Fibroblast of lung (primary cell): Measurements from ENCODE around the gene BAIAP2. TPM values are rescaled to one million over a fixed set of nuclear protein-coding genes. Genes with fewer than 3 reads are reported as not detected.

Experiments
- DNase-seq, 2 donors: peaks; one replicate each; pipeline versions ENCODE4 v3.0.0 to v3.0.0-alpha.2; 2010; ENCODE audit warnings: low read depth in 2 of 2
- H2AFZ ChIP-seq: 2 replicates; pipeline ENCODE4 v1.5.1; 2012; ENCODE audit warnings: low read length, control low read depth, inconsistent platforms
- H3K27ac ChIP-seq: 2 replicates; pipeline ENCODE4 v1.5.1; 2011; ENCODE audit warnings: low read length, control low read depth; ENCODE audit not compliant: insufficient read depth
- H3K27me3 ChIP-seq: 2 replicates; pipeline ENCODE4 v1.5.1; 2011; ENCODE audit warnings: mild to moderate bottlenecking, low read length; ENCODE audit not compliant: control insufficient read depth, insufficient read depth
- H3K36me3 ChIP-seq: 2 replicates; pipeline ENCODE4 v1.5.1; 2011; ENCODE audit warnings: low read length; ENCODE audit not compliant: control insufficient read depth, insufficient read depth
- H3K4me1 ChIP-seq: 2 replicates; pipeline ENCODE4 v1.5.1; 2011; ENCODE audit warnings: low read length; ENCODE audit not compliant: control insufficient read depth, insufficient read depth; ENCODE audit errors: extremely low read depth
- H3K4me2 ChIP-seq: 2 replicates; pipeline ENCODE4 v1.5.1; 2011; ENCODE audit warnings: low read length, control low read depth; ENCODE audit not compliant: insufficient read depth; ENCODE audit errors: extremely low read depth
- H3K4me3 ChIP-seq, 4 experiments: fragments of 200-600 bp in 1 of 4; sonication (generic) in 1 of 4; replicated peaks in 1 of 4; 2 replicates each; pipeline ENCODE4 v1.5.1; 2011 to 2016; ENCODE audit warnings: low read length in 4 of 4, low read depth in 3 of 4, mild to moderate bottlenecking in 3 of 4, control low read depth in 2 of 4, inconsistent platforms in 1 of 4, mixed read lengths in 1 of 4; ENCODE audit not compliant: insufficient read depth in 1 of 4; ENCODE audit errors: control extremely low read depth in 1 of 4
- H3K79me2 ChIP-seq: 2 replicates; pipeline ENCODE4 v1.5.1; 2012; ENCODE audit warnings: mild to moderate bottlenecking, low read length, inconsistent platforms; ENCODE audit not compliant: control insufficient read depth, insufficient read depth
- H3K9ac ChIP-seq: 2 replicates; pipeline ENCODE4 v1.5.1; 2011; ENCODE audit warnings: mild to moderate bottlenecking, low read length, control low read depth; ENCODE audit not compliant: insufficient read depth
- H3K9me3 ChIP-seq: 2 replicates; pipeline ENCODE4 v1.5.1; 2012; ENCODE audit warnings: low read depth, low read length; ENCODE audit not compliant: control insufficient read depth, insufficient read depth
- H4K20me1 ChIP-seq: 2 replicates; pipeline ENCODE4 v1.5.1; 2011; ENCODE audit warnings: low read length; ENCODE audit not compliant: control insufficient read depth, insufficient read depth; ENCODE audit errors: extremely low read depth
- CTCF ChIP-seq, 2 donors: IDR thresholded peaks in 1 of 2; conservative IDR thresholded peaks in 1 of 2; 1 replicate in 1 of 2; 2 replicates in 1 of 2; pipeline ENCODE4 v1.5.1; 2011 to 2012; ENCODE audit warnings: low read length in 2 of 2, control low read depth in 1 of 2, inconsistent platforms in 1 of 2, low read depth in 1 of 2, mild to moderate bottlenecking in 1 of 2
- EZH2 ChIP-seq: IDR thresholded peaks from 2 replicates; pipeline ENCODE4 v1.5.1; 2012; ENCODE audit warnings: low read length, control low read depth, mild to moderate bottlenecking; ENCODE audit errors: missing control alignments
- polyA plus RNA-seq, 2 donors: library from polyadenylated mRNA; depleted of rRNA in 1 of 2; stranded (reverse) in 1 of 2; unstranded in 1 of 2; fragments of >200 nt; gene quantifications; 2 replicates each; pipeline ENCODE4 v1.2.1, GENCODE V29; 2011 to 2012; ENCODE audit warnings: missing spikeins in 1 of 2
- total RNA-seq: library from RNA; depleted of rRNA; stranded (reverse); fragments of >200 nt; gene quantifications from 2 replicates; pipeline ENCODE4 v1.2.1, GENCODE V29; 2014

BAIAP2 gene
- total and polyA plus RNA-seq, 2 donors (not counting 1 experiment from before 2014, with no cell fraction given) = 6.0 to 13.4 TPM

GRCh38 chr17:81071761-81072741 is 37.1 kb downstream of the BAIAP2 start:
- Histone ChIP-seq H3K9ac (no peak overlapping the region), H3K4me3 (no peak overlapping the region), H3K27ac (no peak overlapping the region), H4K20me1 (no peaks in the 10 kb centered on the region), H3K4me2 (no peak overlapping the region), H3K36me3 (no peaks in the 10 kb centered on the region), H2AFZ (no peak overlapping the region), H3K9me3 (no peaks in the 10 kb centered on the region), H3K4me1 (no peaks in the 10 kb centered on the region), H3K27me3 (no peaks in the 10 kb centered on the region), H3K79me2 (no peaks in the 10 kb centered on the region)
- TF ChIP-seq CTCF (conservative IDR thresholded peaks at IDR 0.05 in 1 of 2, IDR thresholded peaks at IDR 0.05 in 1 of 2; ENCODE audit: low read depth in 1 of 2, low read length in 2 of 2) (no peak), EZH2 (no peak)
- DNase-seq = no peak

- TF ChIP-seq CTCF (conservative IDR thresholded peaks at IDR 0.05 in 1 of 2, IDR thresholded peaks at IDR 0.05 in 1 of 2; ENCODE audit: low read depth in 1 of 2, low read length in 2 of 2) (no peak), EZH2 (no peak)
- Histone ChIP-seq H3K9ac (no peak overlapping the region), H3K27ac (no peak overlapping the region), H3K36me3 (no peaks in the 10 kb centered on the region), H3K79me2 (no peaks in the 10 kb centered on the region), H2AFZ (no peak overlapping the region), H3K27me3 (no peaks in the 10 kb centered on the region), H3K4me2 (no peak overlapping the region), H3K9me3 (no peaks in the 10 kb centered on the region), H4K20me1 (no peaks in the 10 kb centered on the region), H3K4me3 (no peak overlapping the region), H3K4me1 (no peaks in the 10 kb centered on the region)
- DNase-seq = no peak
Observed at GRCh38 chr17:81073967-81074839, 39.3 kb downstream of the BAIAP2 start.

GRCh38 chr17:81074875-81075274 is 39.9 kb downstream of the BAIAP2 start:
- Histone ChIP-seq H3K9ac (no peak overlapping the region), H3K4me2 (no peak overlapping the region), H3K79me2 (no peaks in the 10 kb centered on the region), H3K36me3 (no peaks in the 10 kb centered on the region), H3K4me1 (no peaks in the 10 kb centered on the region), H2AFZ (no peak overlapping the region), H4K20me1 (no peaks in the 10 kb centered on the region), H3K9me3 (no peaks in the 10 kb centered on the region), H3K27me3 (no peaks in the 10 kb centered on the region), H3K27ac (no peak overlapping the region), H3K4me3 (no peak overlapping the region)
- DNase-seq = no peak
- TF ChIP-seq CTCF (conservative IDR thresholded peaks at IDR 0.05 in 1 of 2, IDR thresholded peaks at IDR 0.05 in 1 of 2; ENCODE audit: low read depth in 1 of 2, low read length in 2 of 2) = no peak
- TF ChIP-seq EZH2 = no peak
